Loucy (cell line): ENCODE measurements around the gene STK39.
A peak's percentile ranks its signal among the peaks of the same experiment; 100 is the strongest.

Source experiments
- H2AFZ ChIP-seq: fragments of 200-600 bp; sonication (generic); 2 replicates; pipeline ENCODE4 v1.6.0; 2016; ENCODE audit warnings: antibody characterized with exemption, mild to moderate bottlenecking, low read length, moderate library complexity
- H3F3A ChIP-seq: fragments of 200-600 bp; 2 replicates; pipeline ENCODE4 v1.6.0; 2016; ENCODE audit warnings: antibody characterized with exemption, low read depth, mild to moderate bottlenecking
- H3K27me3 ChIP-seq: fragments of 200-600 bp; sonication (generic); 2 replicates; pipeline ENCODE4 v1.6.1; 2014; ENCODE audit warnings: low read length, mild to moderate bottlenecking; ENCODE audit not compliant: insufficient read depth, poor library complexity, severe bottlenecking
- H3K36me3 ChIP-seq: fragments of 200-600 bp; sonication (generic); 2 replicates; pipeline ENCODE4 v1.6.1; 2016; ENCODE audit warnings: low read length; ENCODE audit not compliant: insufficient read depth
- H3K4me1 ChIP-seq: fragments of 200-600 bp; sonication (generic); 2 replicates; pipeline ENCODE4 v1.5.1; 2014; ENCODE audit warnings: low read length, mild to moderate bottlenecking; ENCODE audit not compliant: insufficient read depth, poor library complexity, severe bottlenecking
- H3K4me2 ChIP-seq: fragments of 200-600 bp; sonication (generic); 2 replicates; pipeline ENCODE4 v1.6.0; 2014; ENCODE audit warnings: antibody characterized with exemption, low read length, low read depth, mild to moderate bottlenecking; ENCODE audit not compliant: poor library complexity, severe bottlenecking
- H3K4me3 ChIP-seq: fragments of 200-600 bp; sonication (generic); 2 replicates; pipeline ENCODE4 v1.5.1; 2014; ENCODE audit warnings: low read length, mild to moderate bottlenecking, mixed read lengths; ENCODE audit not compliant: poor library complexity, severe bottlenecking
- H3K79me2 ChIP-seq: fragments of 200-600 bp; sonication (generic); 2 replicates; pipeline ENCODE4 v1.6.1; 2014; ENCODE audit warnings: low read length; ENCODE audit not compliant: insufficient read depth
- H3K9ac ChIP-seq: fragments of 200-600 bp; sonication (generic); 2 replicates; pipeline ENCODE4 v1.6.0; 2014; ENCODE audit warnings: mild to moderate bottlenecking, low read depth, low read length, moderate library complexity; ENCODE audit not compliant: poor library complexity, severe bottlenecking
- H3K9me2 ChIP-seq: fragments of 200-600 bp; sonication (generic); replicated peaks from 2 replicates; pipeline ENCODE4 v1.6.1; 2016; ENCODE audit warnings: low read depth, low read length, mixed read lengths
- H3K9me3 ChIP-seq: fragments of 200-600 bp; sonication (generic); 2 replicates; pipeline ENCODE4 v1.6.1; 2014; ENCODE audit warnings: mild to moderate bottlenecking, antibody characterized with exemption, low read length, low read depth; ENCODE audit not compliant: insufficient read depth
- H4K20me1 ChIP-seq: fragments of 200-600 bp; sonication (generic); 2 replicates; pipeline ENCODE4 v1.6.0; 2014; ENCODE audit warnings: antibody characterized with exemption, low read length, mild to moderate bottlenecking; ENCODE audit not compliant: insufficient read depth, poor library complexity, severe bottlenecking
- EZH2phosphoT487 ChIP-seq: fragments of 200-600 bp; IDR thresholded peaks from 2 replicates; pipeline ENCODE4 v1.6.1; 2018; ENCODE audit warnings: antibody characterized with exemption, mild to moderate bottlenecking, moderate library complexity, borderline replicate concordance
- TF ChIP-seq, protein P1 (sequence below): fragments of 200-600 bp; sonication (generic); conservative IDR thresholded peaks from 2 replicates; pipeline ENCODE4 v1.5.1; 2014; ENCODE audit warnings: mild to moderate bottlenecking, antibody characterized with exemption, low read length

STK39 gene

DNA sequence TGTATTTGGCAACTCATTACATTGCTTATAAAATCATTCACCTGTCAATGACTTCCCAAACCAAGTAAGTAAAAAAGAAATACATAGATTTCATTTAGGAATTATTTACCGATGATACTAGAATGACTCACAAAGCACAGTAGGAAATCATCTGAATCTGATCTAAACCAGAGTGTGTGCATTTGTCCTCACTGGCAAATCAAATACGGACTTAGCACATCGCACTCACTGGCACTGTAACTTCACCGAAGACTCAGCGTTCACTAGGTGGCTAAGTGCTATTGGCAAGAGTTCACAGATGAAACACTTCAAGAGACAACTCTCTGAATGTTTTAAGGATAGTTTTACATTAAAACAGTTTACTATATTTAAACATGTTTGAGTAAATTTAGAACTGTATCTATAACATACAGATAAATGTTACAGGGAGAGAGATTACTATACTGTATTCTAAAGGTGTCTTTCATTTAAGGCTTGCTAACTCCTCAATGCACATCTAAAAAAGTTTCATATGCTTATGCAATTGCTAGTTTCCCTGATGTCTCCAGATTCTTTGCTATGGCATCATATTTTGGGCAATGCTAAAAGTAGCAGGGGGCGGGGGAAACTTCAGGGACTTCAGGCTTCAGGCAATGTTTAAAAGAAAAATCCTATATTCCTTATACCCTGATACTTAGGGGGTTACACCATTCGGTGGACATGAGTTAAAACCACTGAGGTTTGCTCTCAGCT lies 48.8 kb downstream of the STK39 start:
- Histone ChIP-seq H3K4me1 (peaks cover 82% of the 10 kb centered on the region), H3K27me3 (no peaks in the 10 kb centered on the region), H3F3A (peaks cover 14% of the 10 kb centered on the region), H3K9me2 (no peaks in the 10 kb centered on the region), H3K79me2 (peaks cover 75% of the 10 kb centered on the region), H3K4me2 (peak overlapping the region; percentile 3), H3K36me3 (no peaks in the 10 kb centered on the region), H4K20me1 (no peaks in the 10 kb centered on the region), H2AFZ (no peak overlapping the region), H3K9ac (no peak overlapping the region), H3K4me3 (no peak overlapping the region), H3K9me3 (no peaks in the 10 kb centered on the region)
- TF ChIP-seq, protein P1, sequence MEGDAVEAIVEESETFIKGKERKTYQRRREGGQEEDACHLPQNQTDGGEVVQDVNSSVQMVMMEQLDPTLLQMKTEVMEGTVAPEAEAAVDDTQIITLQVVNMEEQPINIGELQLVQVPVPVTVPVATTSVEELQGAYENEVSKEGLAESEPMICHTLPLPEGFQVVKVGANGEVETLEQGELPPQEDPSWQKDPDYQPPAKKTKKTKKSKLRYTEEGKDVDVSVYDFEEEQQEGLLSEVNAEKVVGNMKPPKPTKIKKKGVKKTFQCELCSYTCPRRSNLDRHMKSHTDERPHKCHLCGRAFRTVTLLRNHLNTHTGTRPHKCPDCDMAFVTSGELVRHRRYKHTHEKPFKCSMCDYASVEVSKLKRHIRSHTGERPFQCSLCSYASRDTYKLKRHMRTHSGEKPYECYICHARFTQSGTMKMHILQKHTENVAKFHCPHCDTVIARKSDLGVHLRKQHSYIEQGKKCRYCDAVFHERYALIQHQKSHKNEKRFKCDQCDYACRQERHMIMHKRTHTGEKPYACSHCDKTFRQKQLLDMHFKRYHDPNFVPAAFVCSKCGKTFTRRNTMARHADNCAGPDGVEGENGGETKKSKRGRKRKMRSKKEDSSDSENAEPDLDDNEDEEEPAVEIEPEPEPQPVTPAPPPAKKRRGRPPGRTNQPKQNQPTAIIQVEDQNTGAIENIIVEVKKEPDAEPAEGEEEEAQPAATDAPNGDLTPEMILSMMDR, result no peak

DNA sequence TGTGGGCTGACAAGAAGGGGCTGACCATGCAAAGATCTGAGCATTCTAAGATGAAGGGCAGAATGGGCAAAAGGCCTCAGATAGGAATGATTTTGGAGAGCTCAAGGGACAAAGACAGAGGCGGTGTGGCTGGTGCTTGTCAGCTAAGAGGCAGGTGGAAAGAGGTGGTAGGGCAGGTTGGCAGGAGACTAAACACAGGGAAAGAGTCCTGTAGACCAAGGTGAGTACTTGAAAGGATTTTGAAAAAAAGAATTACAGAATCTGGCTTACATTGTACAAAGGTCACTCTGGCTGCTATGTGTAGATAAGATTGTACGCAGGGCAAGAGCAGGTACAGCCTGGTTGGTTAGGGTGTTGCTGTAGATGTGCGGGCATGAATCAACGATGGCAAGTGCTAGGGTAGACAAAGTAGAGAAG lies 50.6 kb downstream of the STK39 start:
- H4K20me1 ChIP-seq, result peaks cover 5% of the 10 kb centered on the region
- peaks cover 75% of the 10 kb centered on the region for H3K79me2 ChIP-seq

DNA sequence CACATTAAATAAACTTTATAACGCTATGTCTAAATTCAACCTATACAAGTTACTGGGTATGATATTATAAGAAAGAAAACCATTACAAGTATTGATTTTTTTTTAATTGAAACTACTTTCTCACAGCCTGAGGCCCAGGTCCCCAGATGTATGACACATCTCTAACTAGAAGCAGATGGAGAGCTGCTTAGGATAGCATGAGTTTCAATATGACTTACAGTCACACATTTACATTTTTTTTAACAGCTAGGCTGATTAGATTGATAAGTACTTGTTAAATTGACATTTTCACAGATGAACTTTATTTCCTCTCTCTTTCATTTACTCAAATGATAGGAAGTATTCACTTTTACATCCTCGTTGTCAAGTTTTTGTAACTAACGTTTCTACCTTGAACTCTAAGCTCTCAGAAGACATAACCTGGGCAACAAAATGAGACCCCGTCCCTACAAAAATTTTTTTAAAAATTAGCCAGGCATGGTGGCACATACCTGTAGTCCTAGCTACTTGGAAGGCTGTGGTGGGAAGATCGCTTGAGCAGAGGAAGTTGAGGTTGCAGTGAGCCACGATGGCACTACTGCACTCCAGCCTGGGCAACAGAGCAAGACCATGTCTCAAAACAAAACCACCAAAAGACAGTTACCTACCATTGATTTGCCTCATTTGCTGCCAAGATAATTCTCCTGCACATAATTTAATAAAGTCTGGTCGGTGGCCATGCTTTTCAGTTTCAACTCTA lies 52.4 kb downstream of the STK39 start:
- Histone ChIP-seq H4K20me1 (peaks cover 12% of the 10 kb centered on the region), H3K4me3 (peak overlapping the region; percentile 62), H3K36me3 (no peaks in the 10 kb centered on the region), H3K79me2 (peaks cover 77% of the 10 kb centered on the region), H3K4me2 (peak overlapping the region; percentile 68), H3F3A (peaks cover 22% of the 10 kb centered on the region), H3K9me3 (no peaks in the 10 kb centered on the region), H3K4me1 (peaks cover 88% of the 10 kb centered on the region), H2AFZ (no peak overlapping the region), H3K27me3 (no peaks in the 10 kb centered on the region), H3K9me2 (no peaks in the 10 kb centered on the region), H3K9ac (peak overlapping the region; percentile 49)
- TF ChIP-seq EZH2phosphoT487, result no peak
- TF ChIP-seq, protein P1, result no peak

More for the DNA sequence above, 50.6 kb downstream of the STK39 start:
- Histone ChIP-seq H3K4me3 (no peak overlapping the region), H3F3A (peaks cover 22% of the 10 kb centered on the region), H2AFZ (no peak overlapping the region), H3K9me3 (no peaks in the 10 kb centered on the region), H3K27me3 (no peaks in the 10 kb centered on the region), H3K4me2 (peak overlapping the region; percentile 68), H3K36me3 (no peaks in the 10 kb centered on the region), H3K9me2 (no peaks in the 10 kb centered on the region), H3K9ac (no peak overlapping the region), H3K4me1 (peaks cover 85% of the 10 kb centered on the region)
- TF ChIP-seq EZH2phosphoT487, result no peak
- TF ChIP-seq, protein P1, result no peak
